ENCODE results near the gene WDR64.

The WDR64 gene

GRCh38 chr1:241627453-241628259, 24.4 kb upstream of the WDR64 start:
- no peak overlapping the region for H3K9ac ChIP-seq (ENCODE audit: low read length)
- H3K27me3 ChIP-seq (ENCODE audit: low read depth, low read length): no peaks in the 10 kb centered on the region
- H3K4me1 ChIP-seq (ENCODE audit: low read length): peaks cover 12% of the 10 kb centered on the region
- peaks cover 6% of the 10 kb centered on the region for H3K36me3 ChIP-seq (replicated peaks; ENCODE audit: low read depth, low read length)
- H3K79me2 ChIP-seq (ENCODE audit: low read length): no peaks in the 10 kb centered on the region; the same call in 1 of the 2 replicates
- H3K4me3 ChIP-seq (ENCODE audit: low read length): no peak overlapping the region
- H3K27ac ChIP-seq (ENCODE audit: low read length): no peak overlapping the region
- no peaks in the 10 kb centered on the region for H3K9me3 ChIP-seq (ENCODE audit: insufficient read depth, low read length)
- peak; percentile 84 for TF ChIP-seq CTCF (IDR thresholded peaks at IDR 0.05; ENCODE audit: low read depth, low read length)
- no peak for TF ChIP-seq EZH2phosphoT487 (IDR thresholded peaks at IDR 0.05; ENCODE audit: low read depth)
- no peaks in the 10 kb centered on the region for H4K20me1 ChIP-seq (ENCODE audit: insufficient read depth, low read length)
- H3K4me2 ChIP-seq (ENCODE audit: low read length): peak overlapping the region; percentile 9; the same call in 1 of the 2 replicates
- no peak overlapping the region for H2AFZ ChIP-seq (ENCODE audit: low read depth, low read length)

- Histone ChIP-seq H4K20me1 (ENCODE audit: insufficient read depth, low read length) (no peaks in the 10 kb centered on the region), H2AFZ (ENCODE audit: low read depth, low read length) (no peak overlapping the region), H3K4me1 (ENCODE audit: low read length) (peaks cover 12% of the 10 kb centered on the region), H3K4me3 (ENCODE audit: low read length) (no peak overlapping the region), H3K4me2 (ENCODE audit: low read length) (no peak overlapping the region), H3K9ac (ENCODE audit: low read length) (no peak overlapping the region), H3K27ac (ENCODE audit: low read length) (no peak overlapping the region), H3K9me3 (ENCODE audit: insufficient read depth, low read length) (no peaks in the 10 kb centered on the region), H3K79me2 (ENCODE audit: low read length) (peaks cover 15% of the 10 kb centered on the region), H3K27me3 (ENCODE audit: low read depth, low read length) (no peaks in the 10 kb centered on the region), H3K36me3 (replicated peaks; ENCODE audit: low read depth, low read length) (peaks cover 27% of the 10 kb centered on the region)
- TF ChIP-seq EZH2phosphoT487 (IDR thresholded peaks at IDR 0.05; ENCODE audit: low read depth) (no peak), CTCF (IDR thresholded peaks at IDR 0.05; ENCODE audit: low read depth, low read length) (no peak)
These were observed 22.1 kb upstream of the WDR64 start for GRCh38 chr1:241630005-241630404.

GRCh38 chr1:241630476-241630875, 21.6 kb upstream of the WDR64 start:
- no peaks in the 10 kb centered on the region for H3K27me3 ChIP-seq (ENCODE audit: low read depth, low read length)
- H3K36me3 ChIP-seq (replicated peaks; ENCODE audit: low read depth, low read length): peaks cover 32% of the 10 kb centered on the region
- no peak overlapping the region for H3K27ac ChIP-seq (ENCODE audit: low read length)
- no peak for TF ChIP-seq EZH2phosphoT487 (IDR thresholded peaks at IDR 0.05; ENCODE audit: low read depth)
- no peak for TF ChIP-seq CTCF (IDR thresholded peaks at IDR 0.05; ENCODE audit: low read depth, low read length)
- no peaks in the 10 kb centered on the region for H4K20me1 ChIP-seq (ENCODE audit: insufficient read depth, low read length)
- H3K4me2 ChIP-seq (ENCODE audit: low read length): no peak overlapping the region
- no peak overlapping the region for H3K4me3 ChIP-seq (ENCODE audit: low read length)
- peaks cover 17% of the 10 kb centered on the region for H3K4me1 ChIP-seq (ENCODE audit: low read length)
- no peak overlapping the region for H3K9ac ChIP-seq (ENCODE audit: low read length)
- H3K9me3 ChIP-seq (ENCODE audit: insufficient read depth, low read length): no peaks in the 10 kb centered on the region
- H3K79me2 ChIP-seq (ENCODE audit: low read length): peaks cover 20% of the 10 kb centered on the region
- H2AFZ ChIP-seq (ENCODE audit: low read depth, low read length): no peak overlapping the region

- Histone ChIP-seq H3K4me3 (ENCODE audit: low read length) (no peak overlapping the region), H4K20me1 (ENCODE audit: insufficient read depth, low read length) (no peaks in the 10 kb centered on the region), H3K9me3 (ENCODE audit: insufficient read depth, low read length) (no peaks in the 10 kb centered on the region), H3K27ac (ENCODE audit: low read length) (no peak overlapping the region), H3K36me3 (replicated peaks; ENCODE audit: low read depth, low read length) (peaks cover 33% of the 10 kb centered on the region), H3K4me1 (ENCODE audit: low read length) (peaks cover 21% of the 10 kb centered on the region), H3K27me3 (ENCODE audit: low read depth, low read length) (no peaks in the 10 kb centered on the region), H3K79me2 (ENCODE audit: low read length) (peaks cover 21% of the 10 kb centered on the region), H3K4me2 (ENCODE audit: low read length) (no peak overlapping the region), H2AFZ (ENCODE audit: low read depth, low read length) (no peak overlapping the region), H3K9ac (ENCODE audit: low read length) (no peak overlapping the region)
- no peak for TF ChIP-seq EZH2phosphoT487 (IDR thresholded peaks at IDR 0.05; ENCODE audit: low read depth)
These were observed 21.2 kb upstream of the WDR64 start for GRCh38 chr1:241630899-241631298.

All from OCI-LY3 (cell line).